Progenitor cell of endocrine pancreas (in vitro differentiated cells): ENCODE measurements around the gene CPSF7. TPM values are rescaled to one million over a fixed set of nuclear protein-coding genes. Genes with fewer than 3 reads are reported as not detected.

Experiments
- DNase-seq: peaks from one replicate; pipeline ENCODE4 v3.0.0; 2021; ENCODE audit warnings: low spot score; ENCODE audit not compliant: unreplicated experiment
- H3K27ac Mint-ChIP-seq: 2 replicates; pipeline ENCODE4 v1.8.0; 2021; ENCODE audit warnings: mild to moderate bottlenecking, moderate library complexity, mixed read lengths
- H3K27me3 Mint-ChIP-seq: 2 replicates; pipeline ENCODE4 v1.8.0; 2021; ENCODE audit warnings: mixed read lengths
- H3K36me3 Mint-ChIP-seq: 2 replicates; pipeline ENCODE4 v1.8.0; 2022; ENCODE audit warnings: mixed read lengths; ENCODE audit not compliant: insufficient read depth
- H3K4me1 Mint-ChIP-seq: 2 replicates; pipeline ENCODE4 v1.8.0; 2021; ENCODE audit warnings: low read depth, mixed read lengths
- H3K4me3 Mint-ChIP-seq: 2 replicates; pipeline ENCODE4 v1.8.0; 2021; ENCODE audit warnings: low read depth, mild to moderate bottlenecking, moderate library complexity, mixed read lengths
- H3K9me3 Mint-ChIP-seq: 2 replicates; pipeline ENCODE4 v1.8.0; 2021; ENCODE audit warnings: low read depth, mixed read lengths
- total RNA-seq: library from RNA; stranded (reverse); gene quantifications from 2 replicates; pipeline ENCODE4 v1.2.1, GENCODE V29; 2021
- TF ChIP-seq, protein P1 (sequence below): fragments of 200-600 bp; sonication (generic); IDR thresholded peaks from one replicate; pipeline ENCODE4 v1.5.0; 2021; ENCODE audit warnings: antibody characterized with exemption, mild to moderate bottlenecking; ENCODE audit not compliant: unreplicated experiment

The CPSF7 gene
- total RNA-seq, 1 donor from 2014 or later: 134 TPM

- peaks cover 10% of the 10 kb centered on the region for H3K36me3 Mint-ChIP-seq
- H3K4me1 Mint-ChIP-seq: no peaks in the 10 kb centered on the region
- TF ChIP-seq, protein P1, sequence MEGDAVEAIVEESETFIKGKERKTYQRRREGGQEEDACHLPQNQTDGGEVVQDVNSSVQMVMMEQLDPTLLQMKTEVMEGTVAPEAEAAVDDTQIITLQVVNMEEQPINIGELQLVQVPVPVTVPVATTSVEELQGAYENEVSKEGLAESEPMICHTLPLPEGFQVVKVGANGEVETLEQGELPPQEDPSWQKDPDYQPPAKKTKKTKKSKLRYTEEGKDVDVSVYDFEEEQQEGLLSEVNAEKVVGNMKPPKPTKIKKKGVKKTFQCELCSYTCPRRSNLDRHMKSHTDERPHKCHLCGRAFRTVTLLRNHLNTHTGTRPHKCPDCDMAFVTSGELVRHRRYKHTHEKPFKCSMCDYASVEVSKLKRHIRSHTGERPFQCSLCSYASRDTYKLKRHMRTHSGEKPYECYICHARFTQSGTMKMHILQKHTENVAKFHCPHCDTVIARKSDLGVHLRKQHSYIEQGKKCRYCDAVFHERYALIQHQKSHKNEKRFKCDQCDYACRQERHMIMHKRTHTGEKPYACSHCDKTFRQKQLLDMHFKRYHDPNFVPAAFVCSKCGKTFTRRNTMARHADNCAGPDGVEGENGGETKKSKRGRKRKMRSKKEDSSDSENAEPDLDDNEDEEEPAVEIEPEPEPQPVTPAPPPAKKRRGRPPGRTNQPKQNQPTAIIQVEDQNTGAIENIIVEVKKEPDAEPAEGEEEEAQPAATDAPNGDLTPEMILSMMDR: no peak
- no peaks in the 10 kb centered on the region for H3K27me3 Mint-ChIP-seq
- H3K27ac Mint-ChIP-seq: no peak overlapping the region
- no peak for DNase-seq
- H3K9me3 Mint-ChIP-seq: peaks cover 3% of the 10 kb centered on the region
- H3K4me3 Mint-ChIP-seq: no peak overlapping the region
Measured at GRCh38 chr11:61378713-61379313, 51.0 kb downstream of the CPSF7 start.

GRCh38 chr11:61377461-61378160 is 52.2 kb downstream of the CPSF7 start:
- no peaks in the 10 kb centered on the region for H3K4me1 Mint-ChIP-seq
- DNase-seq: no peak
- TF ChIP-seq, protein P1: no peak
- H3K9me3 Mint-ChIP-seq: peaks cover 6% of the 10 kb centered on the region
- H3K27ac Mint-ChIP-seq: no peak overlapping the region
- no peaks in the 10 kb centered on the region for H3K27me3 Mint-ChIP-seq
- peaks cover 12% of the 10 kb centered on the region for H3K36me3 Mint-ChIP-seq
- no peak overlapping the region for H3K4me3 Mint-ChIP-seq

- no peaks in the 10 kb centered on the region for H3K27me3 Mint-ChIP-seq
- H3K9me3 Mint-ChIP-seq: peaks cover 9% of the 10 kb centered on the region
- DNase-seq: no peak
- H3K4me1 Mint-ChIP-seq: no peaks in the 10 kb centered on the region
- no peak overlapping the region for H3K27ac Mint-ChIP-seq
- no peak overlapping the region for H3K4me3 Mint-ChIP-seq
- peaks cover 20% of the 10 kb centered on the region for H3K36me3 Mint-ChIP-seq
- TF ChIP-seq, protein P1: no peak
Measured at GRCh38 chr11:61375761-61376108, 54.0 kb downstream of the CPSF7 start.

- peaks cover 9% of the 10 kb centered on the region for H3K9me3 Mint-ChIP-seq
- TF ChIP-seq, protein P1: no peak
- H3K4me1 Mint-ChIP-seq: no peaks in the 10 kb centered on the region
- H3K4me3 Mint-ChIP-seq: no peak overlapping the region
- H3K27ac Mint-ChIP-seq: no peak overlapping the region
- peaks cover 35% of the 10 kb centered on the region for H3K36me3 Mint-ChIP-seq
- DNase-seq: no peak
- no peaks in the 10 kb centered on the region for H3K27me3 Mint-ChIP-seq
Measured at GRCh38 chr11:61372659-61373420, 56.9 kb downstream of the CPSF7 start.

GRCh38 chr11:61370349-61371005 is 59.3 kb downstream of the CPSF7 start:
- TF ChIP-seq, protein P1: no peak
- H3K4me3 Mint-ChIP-seq: no peak overlapping the region
- no peaks in the 10 kb centered on the region for H3K4me1 Mint-ChIP-seq
- no peaks in the 10 kb centered on the region for H3K27me3 Mint-ChIP-seq
- H3K36me3 Mint-ChIP-seq: peaks cover 33% of the 10 kb centered on the region
- H3K27ac Mint-ChIP-seq: no peak overlapping the region
- DNase-seq: no peak
- H3K9me3 Mint-ChIP-seq: peaks cover 9% of the 10 kb centered on the region
